ENCODE results near the gene SARM1.
"Not testable (repeated sequence)": the region's sequence is repeated elsewhere in the genome, so short reads cannot be mapped to it uniquely, and the experiment has no call there.

Gene SARM1

DNA sequence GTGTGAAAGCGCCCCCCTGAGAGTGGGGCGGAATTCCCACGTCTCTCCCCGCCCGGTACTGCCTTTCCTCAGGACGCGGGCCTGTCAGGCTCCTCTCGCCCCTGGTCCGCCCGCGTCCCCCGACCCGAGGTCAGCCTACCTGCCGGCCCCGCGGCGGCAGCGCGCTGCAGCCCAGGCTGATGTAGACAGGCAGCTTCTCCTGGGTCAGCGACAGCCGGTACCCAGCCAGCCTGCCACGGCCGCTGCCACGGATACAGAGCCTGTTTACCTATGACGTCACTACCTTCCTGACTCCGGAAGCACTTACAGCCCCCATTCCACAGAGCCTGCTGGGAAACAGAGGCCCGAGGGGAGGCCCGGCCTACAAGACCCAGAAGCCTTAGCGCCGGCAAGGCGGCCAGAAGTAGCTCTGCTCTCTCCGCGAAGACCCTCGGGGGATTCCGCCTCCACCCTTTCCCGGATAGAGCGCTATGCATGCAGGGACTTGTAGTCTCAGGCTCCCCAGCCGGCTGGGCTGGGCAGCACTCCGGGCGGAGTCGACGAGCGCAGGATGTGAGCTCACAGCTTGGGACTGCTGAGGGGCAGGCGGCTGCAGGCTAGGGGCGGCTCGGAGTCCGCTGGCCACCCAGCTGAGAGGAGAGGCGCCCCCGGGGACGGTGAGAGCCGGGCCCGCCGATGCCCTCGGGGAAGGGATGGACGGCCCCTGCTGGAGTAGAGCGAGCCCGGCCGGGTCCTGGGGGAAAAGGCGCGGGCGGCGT is 36.1 kb upstream of the SARM1 start, which contains the start of the genes IFT20 and TNFAIP1:
Gene IFT20, minus strand, starts transcription at position 272 of the 758 bp plus-strand sequence. CDS start 3,487 bp downstream, outside the sequence.
Gene TNFAIP1, plus strand, starts transcription at position 561 of the 758 bp plus-strand sequence. CDS start 3,761 bp downstream, outside the sequence.
- peak within 1 kb of the TSS; percentile 96 for H3K4me3 Mint-ChIP-seq
- no peaks in the 10 kb centered on the region for H3K27me3 Mint-ChIP-seq (ENCODE audit: low read depth)
- peaks cover 6% of the 10 kb centered on the region for H3K36me3 Mint-ChIP-seq (ENCODE audit: low read depth)
- peak; percentile 99 for DNase-seq (ENCODE audit: low spot score)
- H3K9me3 Mint-ChIP-seq, result no peaks in the 10 kb centered on the region
- peaks cover 31% of the 10 kb centered on the region for H3K4me1 Mint-ChIP-seq (ENCODE audit: low read depth)
- peak within 1 kb of the TSS; percentile 97 for H3K27ac Mint-ChIP-seq

DNA sequence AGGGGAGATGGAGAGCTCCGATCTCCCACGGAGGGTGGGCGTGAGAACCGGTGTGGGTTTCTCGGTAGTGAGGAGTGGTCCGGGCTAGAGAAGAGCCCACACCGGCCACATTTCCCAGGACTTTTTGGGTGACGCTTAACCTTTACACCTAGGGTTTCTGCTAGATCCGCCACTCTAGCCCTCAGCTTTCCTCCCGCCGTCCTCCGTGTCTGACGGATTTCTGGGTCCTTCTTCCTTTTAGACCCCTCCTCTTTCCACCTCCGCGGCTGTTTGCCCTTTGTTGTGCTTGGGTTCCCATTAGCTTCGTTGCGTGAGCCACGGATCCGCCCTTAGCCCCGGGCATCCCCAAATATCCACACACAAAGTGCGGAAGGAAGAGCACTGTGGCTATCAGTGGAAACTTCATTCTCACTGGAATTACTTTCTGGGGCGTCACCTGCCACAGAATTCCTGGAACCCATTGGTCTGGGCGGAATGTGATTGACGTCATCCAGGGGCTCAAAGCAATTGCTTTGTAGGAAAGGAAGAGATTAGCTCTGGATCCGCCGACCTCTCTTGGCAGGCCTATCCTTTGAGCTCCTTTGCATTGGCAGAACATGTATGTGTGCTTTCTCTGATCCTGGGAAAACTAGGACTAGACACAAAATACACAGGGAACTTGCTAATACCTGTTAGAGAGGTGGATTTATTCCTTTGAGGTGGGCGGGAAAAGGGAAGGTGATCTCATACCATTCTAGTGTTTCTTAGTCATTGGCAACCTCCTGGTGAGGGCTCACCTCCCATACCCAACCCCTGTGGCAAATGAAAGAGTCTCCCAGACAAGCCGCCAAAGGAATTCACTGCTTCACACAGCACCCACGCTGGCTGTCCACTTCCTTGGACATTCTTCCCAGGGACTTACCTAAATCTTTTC is 35.3 kb upstream of the SARM1 start:
- Mint-ChIP-seq H3K27me3 (ENCODE audit: low read depth) (no peaks in the 10 kb centered on the region), H3K27ac (peak overlapping the region; percentile 97), H3K4me1 (ENCODE audit: low read depth) (peaks cover 31% of the 10 kb centered on the region), H3K9me3 (no peaks in the 10 kb centered on the region), H3K4me3 (peak overlapping the region; percentile 96), H3K36me3 (ENCODE audit: low read depth) (peaks cover 7% of the 10 kb centered on the region)
- DNase-seq (ENCODE audit: low spot score), result peak; percentile 22

DNA sequence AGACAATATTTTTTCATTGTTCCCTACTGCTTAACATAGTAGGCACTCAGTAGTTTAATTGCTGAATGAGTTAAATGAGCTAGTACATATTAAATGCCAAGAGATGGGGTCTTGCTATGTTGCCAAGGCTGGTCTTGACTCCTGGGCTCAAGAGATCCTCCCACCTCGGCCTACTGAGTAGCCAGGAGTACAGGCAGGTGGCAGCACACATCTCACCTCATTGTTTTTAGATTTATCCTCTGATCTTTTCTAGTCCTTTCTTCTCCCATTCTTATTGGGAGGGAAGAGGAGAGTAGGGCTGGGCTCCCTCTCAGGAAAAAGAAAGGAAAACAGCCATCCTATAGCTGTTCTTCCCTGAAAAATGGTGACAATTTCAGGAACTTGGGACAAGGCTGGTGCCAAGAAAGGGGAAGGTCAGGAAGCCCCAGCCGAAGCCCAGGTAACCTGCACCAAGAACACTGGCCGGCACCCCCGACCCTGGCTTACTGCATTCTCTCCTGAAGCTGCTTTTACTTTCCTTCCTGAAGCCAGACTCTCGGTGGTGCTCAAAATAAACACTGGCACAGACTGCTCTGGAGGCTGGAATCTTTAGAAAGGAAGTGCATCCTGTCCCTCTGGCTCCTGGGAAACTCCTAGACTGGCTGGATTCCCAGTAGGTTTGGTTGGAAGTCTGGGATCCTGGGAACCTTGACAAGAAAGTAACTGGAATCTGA is 33.3 kb upstream of the SARM1 start:
- DNase-seq (ENCODE audit: low spot score), result no peak
- Mint-ChIP-seq H3K27ac (peak overlapping the region; percentile 41), H3K4me3 (no peak overlapping the region), H3K27me3 (ENCODE audit: low read depth) (no peaks in the 10 kb centered on the region), H3K36me3 (ENCODE audit: low read depth) (peaks cover 22% of the 10 kb centered on the region), H3K9me3 (no peaks in the 10 kb centered on the region), H3K4me1 (ENCODE audit: low read depth) (peaks cover 30% of the 10 kb centered on the region)

DNA sequence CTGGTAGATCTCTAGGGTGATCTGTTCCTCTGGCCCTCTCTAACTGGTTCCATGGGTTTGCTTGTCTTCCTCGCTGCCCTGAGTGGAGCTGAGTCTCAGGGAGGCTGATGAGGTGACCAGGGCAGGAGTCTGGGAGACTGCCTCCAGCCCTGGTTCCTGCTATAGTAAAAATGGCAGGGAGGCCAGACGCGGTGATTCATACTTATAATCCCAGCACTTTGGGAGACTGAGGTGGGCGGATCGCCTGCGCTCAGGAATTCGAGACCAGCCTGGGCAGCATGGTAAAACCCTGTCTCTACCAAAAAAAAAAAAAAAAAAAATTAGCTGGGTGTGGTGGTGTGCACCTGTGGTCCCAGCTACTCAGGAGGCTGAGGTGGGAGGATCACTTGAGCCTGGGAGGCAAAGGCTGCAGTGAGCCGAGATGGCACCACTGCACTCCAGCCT is 32.7 kb upstream of the SARM1 start:
- H3K27ac Mint-ChIP-seq; H3K9me3 Mint-ChIP-seq; DNase-seq (ENCODE audit: low spot score); H3K4me3 Mint-ChIP-seq; H3K27me3 Mint-ChIP-seq (ENCODE audit: low read depth): not testable (repeated sequence)
- Mint-ChIP-seq H3K36me3 (ENCODE audit: low read depth) (peaks cover 22% of the 10 kb centered on the region), H3K4me1 (ENCODE audit: low read depth) (peaks cover 29% of the 10 kb centered on the region)

DNA sequence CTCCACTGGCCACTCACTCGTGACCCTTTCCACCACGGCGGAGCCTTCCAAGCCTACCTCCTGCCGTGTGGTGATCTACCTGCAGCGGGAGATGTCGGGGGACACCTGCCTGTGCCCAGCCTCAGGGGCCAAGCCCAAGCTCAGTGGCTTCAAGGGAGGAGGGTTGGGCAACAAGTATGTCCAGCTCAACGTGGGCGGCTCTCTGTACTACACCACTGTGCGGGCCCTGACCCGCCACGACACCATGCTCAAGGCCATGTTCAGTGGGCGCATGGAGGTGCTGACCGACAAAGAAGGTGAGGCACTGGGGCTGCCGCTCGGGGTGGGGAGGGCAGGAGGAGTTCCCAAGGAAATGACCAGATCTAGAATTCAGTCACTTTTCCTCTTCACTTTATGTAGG is 32.1 kb upstream of the SARM1 start:
- Mint-ChIP-seq H3K9me3 (no peaks in the 10 kb centered on the region), H3K27me3 (ENCODE audit: low read depth) (no peaks in the 10 kb centered on the region), H3K27ac (no peak overlapping the region), H3K4me3 (no peak overlapping the region), H3K36me3 (ENCODE audit: low read depth) (peaks cover 26% of the 10 kb centered on the region), H3K4me1 (ENCODE audit: low read depth) (peaks cover 23% of the 10 kb centered on the region)
- no peak for DNase-seq (ENCODE audit: low spot score)

DNA sequence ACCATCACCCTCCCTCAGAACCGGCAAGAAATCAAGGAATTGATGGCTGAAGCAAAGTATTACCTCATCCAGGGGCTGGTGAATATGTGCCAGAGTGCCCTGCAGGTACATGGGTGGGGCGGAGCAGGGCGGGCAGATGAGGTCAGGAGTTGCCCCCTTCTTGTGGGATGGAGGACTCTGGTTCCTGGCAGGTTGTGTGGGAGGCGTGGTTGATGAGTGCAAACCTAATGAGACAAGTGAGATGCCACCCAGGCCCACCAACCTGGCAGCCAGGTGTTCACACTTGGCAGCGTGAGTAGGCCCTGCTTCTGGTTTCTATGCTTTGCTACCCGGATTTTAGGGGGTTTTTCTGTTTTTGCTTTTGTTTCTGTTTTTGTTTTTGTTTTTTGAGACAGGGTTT is 31.1 kb upstream of the SARM1 start:
- DNase-seq (ENCODE audit: low spot score), result no peak
- H3K4me3 Mint-ChIP-seq, result no peak overlapping the region
- no peaks in the 10 kb centered on the region for H3K27me3 Mint-ChIP-seq (ENCODE audit: low read depth)
- no peak overlapping the region for H3K27ac Mint-ChIP-seq
- H3K9me3 Mint-ChIP-seq, result no peaks in the 10 kb centered on the region
- H3K36me3 Mint-ChIP-seq (ENCODE audit: low read depth), result peaks cover 28% of the 10 kb centered on the region
- peaks cover 17% of the 10 kb centered on the region for H3K4me1 Mint-ChIP-seq (ENCODE audit: low read depth)

DNA sequence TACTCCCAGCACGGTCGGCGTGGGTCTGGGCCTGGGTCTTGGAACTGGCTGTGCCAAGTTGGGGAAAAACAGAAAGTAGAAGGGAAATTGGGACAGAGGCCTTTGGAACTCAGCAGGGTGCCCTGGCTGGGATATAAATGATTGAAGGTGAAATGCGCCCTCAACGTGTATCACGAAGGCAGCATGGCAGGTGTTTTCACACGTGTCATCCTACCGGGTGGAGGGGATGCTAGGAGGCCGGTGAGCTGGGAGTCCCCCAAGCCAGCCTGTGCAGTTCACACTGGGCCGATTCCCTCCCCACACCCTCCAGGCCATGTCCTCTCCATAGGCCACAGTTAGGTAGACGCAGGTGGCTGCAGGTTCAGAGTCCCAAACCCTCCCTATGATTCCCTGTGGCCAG is 30.0 kb upstream of the SARM1 start:
- no peaks in the 10 kb centered on the region for H3K27me3 Mint-ChIP-seq (ENCODE audit: low read depth)
- H3K27ac Mint-ChIP-seq, result no peak overlapping the region
- peaks cover 14% of the 10 kb centered on the region for H3K4me1 Mint-ChIP-seq (ENCODE audit: low read depth)
- H3K36me3 Mint-ChIP-seq (ENCODE audit: low read depth), result peaks cover 35% of the 10 kb centered on the region
- no peaks in the 10 kb centered on the region for H3K9me3 Mint-ChIP-seq
- H3K4me3 Mint-ChIP-seq, result no peak overlapping the region
- no peak for DNase-seq (ENCODE audit: low spot score)

DNA sequence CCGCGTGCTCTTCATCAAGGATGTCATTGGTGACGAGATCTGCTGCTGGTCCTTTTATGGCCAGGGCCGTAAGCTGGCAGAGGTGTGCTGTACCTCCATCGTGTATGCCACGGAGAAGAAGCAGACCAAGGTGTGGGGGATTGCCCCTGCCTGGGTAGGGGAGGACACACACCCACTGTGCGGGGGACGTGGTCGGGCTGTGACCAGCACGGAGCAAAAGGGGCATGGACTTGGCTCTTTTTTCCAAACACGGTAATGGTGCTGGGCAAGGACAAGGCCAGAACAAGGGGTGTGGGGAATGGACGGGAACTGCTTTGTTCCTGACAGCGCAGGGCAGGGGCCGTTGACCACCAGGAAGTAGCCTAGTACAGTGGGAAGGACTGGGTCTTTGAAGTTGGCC is 29.2 kb upstream of the SARM1 start:
- peaks cover 42% of the 10 kb centered on the region for H3K36me3 Mint-ChIP-seq (ENCODE audit: low read depth)
- H3K27ac Mint-ChIP-seq, result no peak overlapping the region
- no peak overlapping the region for H3K4me3 Mint-ChIP-seq
- no peaks in the 10 kb centered on the region for H3K9me3 Mint-ChIP-seq
- DNase-seq (ENCODE audit: low spot score), result no peak
- H3K4me1 Mint-ChIP-seq (ENCODE audit: low read depth), result peaks cover 6% of the 10 kb centered on the region
- H3K27me3 Mint-ChIP-seq (ENCODE audit: low read depth), result no peaks in the 10 kb centered on the region

DNA sequence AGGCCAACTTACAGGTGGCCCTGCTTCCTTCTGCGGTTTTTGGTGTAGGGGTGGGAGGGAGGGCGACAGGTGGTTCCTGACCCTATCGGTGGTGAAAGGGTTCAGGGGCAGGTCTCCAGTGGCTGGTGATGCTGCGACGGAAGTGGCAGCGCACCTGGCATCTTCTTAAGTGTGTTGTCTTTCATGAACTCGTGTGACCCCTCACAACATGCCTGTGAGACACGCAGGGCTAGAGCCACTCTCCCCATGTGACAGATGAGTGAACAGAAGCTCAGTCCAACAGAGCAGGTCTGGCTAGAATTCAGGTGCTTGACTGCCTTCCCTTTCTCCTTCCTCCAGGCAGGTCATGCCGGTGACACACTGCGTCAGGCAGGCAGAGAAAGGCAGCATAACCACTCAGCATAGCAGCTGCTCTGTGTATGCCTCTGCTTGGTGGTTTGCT is 28.0 kb upstream of the SARM1 start:
- peaks cover under 1% of the 10 kb centered on the region for H3K4me1 Mint-ChIP-seq (ENCODE audit: low read depth)
- DNase-seq (ENCODE audit: low spot score), result no peak
- no peaks in the 10 kb centered on the region for H3K27me3 Mint-ChIP-seq (ENCODE audit: low read depth)
- no peak overlapping the region for H3K4me3 Mint-ChIP-seq
- no peaks in the 10 kb centered on the region for H3K9me3 Mint-ChIP-seq
- peaks cover 49% of the 10 kb centered on the region for H3K36me3 Mint-ChIP-seq (ENCODE audit: low read depth)
- no peak overlapping the region for H3K27ac Mint-ChIP-seq

DNA sequence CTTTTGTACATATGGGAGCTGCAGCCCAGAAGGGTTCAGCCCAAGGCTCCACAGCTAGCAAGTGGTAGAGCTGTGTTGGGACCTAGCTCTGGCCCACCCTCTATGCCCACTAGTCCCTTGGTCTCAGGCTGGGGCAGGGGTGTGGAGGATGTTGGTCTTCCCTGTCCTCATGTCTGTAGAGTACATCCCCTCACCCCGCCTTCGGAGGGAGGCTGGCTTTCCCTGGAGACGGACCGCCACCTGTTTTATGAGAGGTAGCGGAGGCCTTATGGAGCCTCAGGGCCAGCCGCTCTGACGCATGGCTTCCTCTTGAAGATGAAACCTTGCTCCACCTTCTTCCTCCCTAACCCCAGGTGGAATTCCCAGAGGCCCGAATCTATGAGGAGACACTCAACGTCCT is 27.5 kb upstream of the SARM1 start:
- H3K27me3 Mint-ChIP-seq (ENCODE audit: low read depth), result no peaks in the 10 kb centered on the region
- H3K27ac Mint-ChIP-seq, result no peak overlapping the region
- no peaks in the 10 kb centered on the region for H3K9me3 Mint-ChIP-seq
- DNase-seq (ENCODE audit: low spot score), result no peak
- peaks cover 48% of the 10 kb centered on the region for H3K36me3 Mint-ChIP-seq (ENCODE audit: low read depth)
- no peak overlapping the region for H3K4me3 Mint-ChIP-seq
- H3K4me1 Mint-ChIP-seq (ENCODE audit: low read depth), result no peaks in the 10 kb centered on the region

DNA sequence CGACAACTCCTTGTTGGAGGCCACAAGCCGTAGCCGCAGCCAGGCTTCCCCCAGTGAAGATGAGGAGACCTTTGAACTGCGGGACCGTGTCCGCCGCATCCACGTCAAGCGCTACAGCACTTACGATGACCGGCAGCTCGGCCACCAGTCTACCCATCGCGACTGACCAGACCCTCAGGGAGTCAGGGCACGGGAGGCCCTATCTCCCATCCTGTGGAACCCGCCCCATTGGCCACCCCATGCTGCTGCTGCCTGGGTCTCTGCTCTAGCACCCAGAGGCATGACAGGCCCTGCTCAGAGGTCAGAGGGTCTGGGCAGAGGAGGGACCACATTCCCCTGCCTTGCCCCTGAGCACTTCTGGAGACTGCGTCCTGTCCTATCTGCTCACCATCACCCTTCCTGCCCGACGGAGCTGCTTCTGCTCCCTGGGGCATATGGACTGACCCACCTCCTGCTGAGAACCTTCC is 27.0 kb upstream of the SARM1 start:
- H3K27ac Mint-ChIP-seq, result no peak overlapping the region
- H3K9me3 Mint-ChIP-seq, result no peaks in the 10 kb centered on the region

DNA sequence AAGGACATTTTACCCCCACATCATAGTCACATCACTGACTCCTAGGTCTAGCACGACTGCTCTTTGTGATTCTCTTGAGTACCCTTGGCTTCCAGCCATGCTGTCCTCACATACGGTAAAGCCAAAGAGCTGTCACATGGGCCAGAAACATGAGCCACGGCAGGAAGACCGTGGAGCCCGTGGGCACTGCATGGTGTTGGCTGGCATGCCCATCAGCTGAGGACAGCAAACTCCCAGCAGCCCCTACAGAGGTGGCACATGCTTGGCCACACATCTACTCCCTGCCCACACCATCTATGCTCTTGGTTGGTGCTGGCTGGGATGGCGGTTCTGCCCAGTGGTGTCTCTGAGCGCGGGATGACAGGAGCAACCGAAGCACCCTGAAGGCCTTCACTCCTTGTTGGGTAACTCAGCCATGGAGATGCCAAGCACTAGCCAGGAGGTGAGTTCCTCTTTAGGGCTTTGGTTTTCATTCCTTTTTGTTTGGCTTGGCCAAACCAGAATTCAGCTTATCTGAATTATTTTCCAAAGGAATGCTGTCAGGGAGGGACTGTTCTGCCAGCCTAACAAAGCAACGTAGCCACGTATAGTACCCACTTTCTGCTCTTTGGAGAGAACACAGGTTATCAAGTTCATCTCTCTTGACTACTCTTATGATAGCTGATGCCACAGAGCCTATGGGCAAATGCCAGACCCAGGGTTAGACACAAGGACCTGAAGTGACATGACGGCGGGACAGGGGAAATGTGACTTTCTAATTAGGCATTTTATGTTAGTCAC is 25.9 kb upstream of the SARM1 start:
- Mint-ChIP-seq H3K4me1 (ENCODE audit: low read depth) (no peaks in the 10 kb centered on the region), H3K36me3 (ENCODE audit: low read depth) (peaks cover 50% of the 10 kb centered on the region), H3K27ac (no peak overlapping the region), H3K27me3 (ENCODE audit: low read depth) (no peaks in the 10 kb centered on the region), H3K9me3 (no peaks in the 10 kb centered on the region), H3K4me3 (no peak overlapping the region)
- no peak for DNase-seq (ENCODE audit: low spot score)

More for the DNA sequence above, 27.0 kb upstream of the SARM1 start:
- no peak overlapping the region for H3K4me3 Mint-ChIP-seq
- H3K36me3 Mint-ChIP-seq (ENCODE audit: low read depth), result peaks cover 48% of the 10 kb centered on the region
- H3K27me3 Mint-ChIP-seq (ENCODE audit: low read depth), result no peaks in the 10 kb centered on the region
- no peaks in the 10 kb centered on the region for H3K4me1 Mint-ChIP-seq (ENCODE audit: low read depth)
- no peak for DNase-seq (ENCODE audit: low spot score)

DNA sequence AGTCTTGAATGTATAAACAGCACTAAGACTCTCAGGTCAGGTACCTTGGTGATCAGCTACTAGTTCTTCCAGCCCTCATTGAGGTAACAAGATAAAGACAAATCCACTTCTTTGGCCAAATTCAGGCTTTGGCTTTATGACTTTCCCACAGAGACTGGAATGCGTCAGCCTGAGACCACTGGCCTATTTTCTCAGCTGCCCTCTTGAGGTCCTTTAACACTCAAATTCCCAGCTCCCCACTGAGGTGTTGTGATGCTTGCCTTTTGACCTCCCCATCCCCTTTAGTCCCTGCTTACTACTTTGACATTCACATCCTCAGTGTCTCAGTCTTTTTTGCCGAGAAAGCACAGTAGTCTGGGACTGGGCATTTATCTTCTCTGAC is 25.3 kb upstream of the SARM1 start:
- Mint-ChIP-seq H3K9me3 (no peaks in the 10 kb centered on the region), H3K4me3 (no peak overlapping the region), H3K36me3 (ENCODE audit: low read depth) (peaks cover 54% of the 10 kb centered on the region), H3K4me1 (ENCODE audit: low read depth) (no peaks in the 10 kb centered on the region), H3K27ac (no peak overlapping the region), H3K27me3 (ENCODE audit: low read depth) (no peaks in the 10 kb centered on the region)
- DNase-seq (ENCODE audit: low spot score), result no peak

Data from T-helper 2 cell treated with Interferon-gamma antibody and Interleukin-4, amounts not matched to agents 5 μg/mL and 100 μg/mL, for 36 hours (primary cell).